HuH-7.5 (cell line): Measurements from ENCODE around the gene LRRC8E.

Experiments used
- DNase-seq: peaks from one replicate; pipeline ENCODE4 v3.0.0; 2011; ENCODE audit warnings: low spot score

The LRRC8E gene

GRCh38 chr19:7888145-7888825, at the start of gene LRRC8E:
TSS of gene LRRC8E (plus strand) at chr19:7888510. CDS start at chr19:7895604, 7,094 bp downstream.
- DNase-seq: peak; percentile 81

GRCh38 chr19:7839476-7839875, 48.8 kb upstream of the LRRC8E start:
- DNase-seq: no peak

DNA sequence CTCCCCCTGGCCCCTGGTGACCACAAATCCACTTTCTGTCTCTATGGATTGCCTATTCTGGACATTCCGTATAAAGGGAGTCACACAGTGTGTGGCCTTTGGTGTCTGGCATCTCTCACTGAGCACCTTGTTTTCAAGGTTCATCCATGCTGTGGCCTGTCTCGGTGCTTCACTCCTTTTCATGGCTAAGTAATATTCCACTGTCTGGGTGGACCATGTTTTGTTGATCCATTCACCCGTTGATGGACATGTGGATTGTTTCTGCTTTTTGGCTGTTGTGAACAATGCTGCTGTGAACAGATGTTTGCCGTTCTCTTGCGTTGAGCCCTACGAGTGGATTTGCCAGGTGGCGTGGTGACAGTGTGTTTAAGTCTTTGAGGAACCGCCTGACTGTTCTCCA, 47.7 kb upstream of the LRRC8E start:
- DNase-seq: no peak

- DNase-seq: no peak
Measured at GRCh38 chr19:7841751-7842660, 46.3 kb upstream of the LRRC8E start.

DNA sequence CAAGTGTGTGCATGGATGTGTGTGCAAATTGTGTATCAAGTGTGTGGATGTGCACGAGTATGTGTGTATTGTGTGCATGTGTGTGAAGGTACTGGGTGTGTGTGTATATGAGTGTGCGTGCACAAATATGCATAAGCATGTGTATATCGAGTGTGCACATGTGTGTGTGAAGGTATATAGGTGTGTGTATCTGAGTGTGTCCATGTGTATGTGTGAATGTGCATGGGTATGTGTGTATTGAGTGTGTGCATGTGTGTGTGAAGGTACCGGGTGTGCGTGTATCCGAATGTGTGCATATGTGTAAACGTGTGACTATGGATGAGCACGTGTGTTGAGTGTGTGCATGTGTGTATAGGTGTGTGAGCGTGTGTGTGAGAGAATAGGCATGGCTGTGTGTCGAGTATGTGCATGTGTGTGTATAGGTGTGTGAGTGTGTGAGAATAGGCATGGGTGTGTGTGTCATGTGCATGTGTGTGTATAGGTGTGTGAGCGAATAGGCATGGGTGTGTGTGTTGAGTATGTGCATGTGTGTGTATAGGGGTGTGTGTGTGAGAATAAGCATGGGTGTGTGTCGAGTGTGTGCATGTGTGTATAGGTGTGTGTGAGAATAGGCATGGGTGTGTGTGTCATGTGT, 45.5 kb upstream of the LRRC8E start:
- no peak for DNase-seq

GRCh38 chr19:7843521-7843920, 44.8 kb upstream of the LRRC8E start:
- no peak for DNase-seq

DNA sequence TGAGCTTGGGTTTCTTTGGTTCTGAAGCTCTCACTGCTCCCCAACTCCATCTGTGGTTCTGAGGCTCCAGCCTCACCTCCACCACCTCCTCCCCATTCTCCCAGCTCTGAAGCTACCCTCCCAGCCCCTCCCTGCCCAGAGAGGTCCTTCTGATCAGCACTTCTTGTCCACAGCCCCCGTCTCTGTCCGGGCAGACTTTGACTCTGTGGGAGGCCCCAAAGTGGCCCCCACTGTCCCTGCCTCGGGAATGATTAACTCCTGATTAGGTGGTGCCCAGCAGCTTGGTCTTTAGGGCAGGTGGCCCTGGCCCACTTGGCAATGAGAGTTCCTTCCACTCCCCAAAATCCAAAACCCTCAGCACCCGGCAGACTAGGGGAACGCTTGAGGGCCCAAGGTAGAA, 43.9 kb upstream of the LRRC8E start:
- DNase-seq: no peak

- DNase-seq: no peak
Measured at GRCh38 chr19:7844951-7845350, 43.4 kb upstream of the LRRC8E start.

DNA sequence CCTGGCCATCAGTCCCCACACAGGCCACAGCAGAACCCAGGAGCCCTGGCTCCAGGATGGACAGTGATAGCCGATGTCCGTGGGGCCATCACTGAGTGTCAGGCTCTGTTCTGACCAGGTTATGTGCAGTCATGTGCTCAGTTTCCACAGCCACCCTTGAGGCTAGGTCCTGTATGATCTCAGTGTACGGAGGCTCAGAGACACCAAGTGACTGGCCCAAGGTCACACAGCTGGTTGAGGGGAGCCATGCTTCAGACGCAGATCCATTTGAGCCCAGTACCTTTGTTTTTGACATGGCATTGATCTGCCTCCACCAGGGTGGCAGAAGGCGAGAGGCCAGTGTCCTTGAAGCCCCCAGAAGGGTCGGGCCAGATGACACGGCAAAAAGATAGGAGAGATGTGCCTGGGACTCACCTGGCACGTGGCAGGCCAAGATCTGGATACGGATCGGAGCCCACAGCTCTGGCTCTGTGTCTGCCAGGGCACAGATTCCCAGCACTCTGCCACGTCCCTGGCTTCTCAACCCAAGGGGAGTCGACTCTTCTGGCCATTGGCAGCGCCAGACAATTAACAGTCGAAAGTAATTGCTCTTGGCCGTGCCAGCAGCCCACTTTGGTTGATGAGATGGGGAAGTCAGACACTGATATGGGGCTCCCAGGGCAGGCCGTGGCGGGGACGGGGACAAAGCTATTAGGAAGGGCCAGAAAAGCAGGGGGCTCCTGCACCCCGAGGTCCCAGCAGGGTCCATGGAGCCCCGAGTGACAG, 42.7 kb upstream of the LRRC8E start:
- no peak for DNase-seq

GRCh38 chr19:7846155-7846646, 42.1 kb upstream of the LRRC8E start:
- DNase-seq: no peak

DNA sequence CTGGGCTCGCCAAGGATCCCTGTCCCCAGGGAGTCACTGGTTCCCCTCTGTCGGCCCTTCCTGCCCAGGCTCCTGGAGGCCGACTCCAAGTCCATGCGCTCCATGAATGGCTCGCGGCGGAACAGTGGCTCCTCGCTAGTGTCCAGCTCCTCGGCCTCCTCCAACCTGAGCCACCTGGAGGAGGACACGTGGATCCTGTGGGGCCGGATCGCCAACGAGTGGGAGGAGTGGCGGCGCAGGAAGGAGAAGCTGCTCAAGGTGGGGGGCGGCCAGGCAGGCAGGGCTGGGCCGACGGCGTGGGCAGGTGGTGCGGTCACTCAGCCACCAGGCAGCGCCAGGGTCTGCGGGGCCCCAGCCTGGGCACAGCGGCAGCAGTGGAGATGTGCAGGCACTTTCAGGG, 40.6 kb upstream of the LRRC8E start:
- DNase-seq: no peak

DNA sequence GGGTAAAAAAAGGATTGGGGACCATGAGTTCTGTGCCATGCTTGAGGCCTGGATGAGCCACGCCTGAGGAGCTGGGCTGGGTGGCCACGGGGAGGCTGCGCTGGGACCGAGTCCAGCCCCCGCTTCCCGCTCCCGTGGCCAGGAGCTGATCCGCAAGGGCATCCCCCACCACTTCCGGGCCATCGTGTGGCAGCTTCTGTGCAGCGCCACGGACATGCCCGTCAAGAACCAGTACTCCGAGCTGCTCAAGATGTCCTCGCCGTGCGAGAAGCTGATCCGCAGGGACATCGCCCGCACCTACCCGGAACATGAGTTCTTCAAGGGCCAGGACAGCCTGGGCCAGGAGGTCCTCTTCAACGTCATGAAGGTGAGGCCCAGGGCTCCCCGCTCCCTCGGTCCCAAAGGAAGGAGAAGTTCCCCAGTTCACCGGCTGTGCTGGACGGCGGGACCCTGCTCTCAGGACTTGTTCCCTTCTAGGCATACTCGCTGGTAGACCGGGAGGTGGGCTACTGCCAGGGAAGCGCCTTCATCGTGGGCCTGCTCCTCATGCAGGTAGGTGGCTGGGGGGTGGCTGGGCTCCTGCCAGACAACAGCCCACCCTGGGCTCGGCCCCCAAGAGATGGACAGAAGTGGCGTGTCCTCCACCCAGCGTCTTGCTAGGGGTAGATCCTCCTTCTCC, 39.4 kb upstream of the LRRC8E start:
- DNase-seq: no peak

DNA sequence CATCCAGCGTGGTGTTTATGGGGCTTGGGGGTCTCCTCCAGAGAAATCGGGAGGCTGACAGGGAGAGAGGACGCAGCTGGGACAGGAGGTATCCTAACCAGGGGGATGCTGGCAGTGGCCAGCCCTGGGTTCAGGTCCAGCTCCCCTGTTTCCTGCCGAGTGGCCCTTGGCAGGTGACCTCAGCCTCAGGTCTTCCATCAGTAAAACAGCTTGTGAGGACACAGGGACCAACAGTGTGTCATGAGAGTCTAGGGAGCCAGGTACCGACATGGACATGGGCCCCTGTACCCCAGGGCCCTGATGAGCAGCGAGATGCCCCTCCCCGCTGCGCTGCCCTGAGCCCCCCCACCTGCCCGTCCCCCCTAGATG, 38.7 kb upstream of the LRRC8E start:
- DNase-seq: no peak

DNA sequence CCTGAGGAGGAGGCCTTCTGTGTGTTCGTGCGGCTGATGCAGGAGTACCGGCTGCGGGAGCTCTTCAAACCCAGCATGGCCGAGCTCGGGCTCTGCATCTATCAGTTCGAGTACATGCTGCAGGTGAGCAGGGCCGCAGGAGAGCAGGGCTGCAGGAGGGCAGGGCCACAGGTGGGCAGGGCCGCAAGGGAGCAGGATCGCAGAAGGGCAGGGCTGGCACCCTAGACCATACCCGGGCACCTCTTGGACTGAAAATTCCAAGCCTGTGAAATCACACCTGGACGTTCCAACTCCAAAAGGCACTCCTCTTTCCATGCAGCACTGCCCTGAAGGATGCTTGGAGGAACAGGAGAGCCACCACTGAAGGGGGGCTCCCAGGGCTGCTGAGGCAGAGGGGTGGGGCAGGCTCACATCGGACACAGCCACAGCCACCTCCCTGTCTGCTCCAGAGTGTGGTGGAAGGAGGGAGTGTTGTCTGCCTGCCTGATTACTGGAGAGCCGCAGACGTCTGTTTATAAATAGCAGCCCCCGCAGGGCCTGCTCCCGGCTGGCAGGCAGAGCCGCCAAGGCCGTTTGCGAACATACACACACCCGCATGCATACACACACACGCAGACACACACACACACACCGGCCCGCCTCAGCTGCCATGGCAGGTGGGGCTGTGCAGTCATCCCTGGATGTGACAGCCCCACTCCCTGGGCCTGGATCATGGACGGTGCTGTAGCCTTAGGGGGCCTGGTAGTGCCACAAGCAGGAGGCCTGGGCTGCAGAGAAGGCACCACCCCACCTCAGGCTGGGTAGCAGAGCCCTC, 38.1 kb upstream of the LRRC8E start:
- DNase-seq: no peak

GRCh38 chr19:7850945-7851622, 37.2 kb upstream of the LRRC8E start:
- no peak for DNase-seq

DNA sequence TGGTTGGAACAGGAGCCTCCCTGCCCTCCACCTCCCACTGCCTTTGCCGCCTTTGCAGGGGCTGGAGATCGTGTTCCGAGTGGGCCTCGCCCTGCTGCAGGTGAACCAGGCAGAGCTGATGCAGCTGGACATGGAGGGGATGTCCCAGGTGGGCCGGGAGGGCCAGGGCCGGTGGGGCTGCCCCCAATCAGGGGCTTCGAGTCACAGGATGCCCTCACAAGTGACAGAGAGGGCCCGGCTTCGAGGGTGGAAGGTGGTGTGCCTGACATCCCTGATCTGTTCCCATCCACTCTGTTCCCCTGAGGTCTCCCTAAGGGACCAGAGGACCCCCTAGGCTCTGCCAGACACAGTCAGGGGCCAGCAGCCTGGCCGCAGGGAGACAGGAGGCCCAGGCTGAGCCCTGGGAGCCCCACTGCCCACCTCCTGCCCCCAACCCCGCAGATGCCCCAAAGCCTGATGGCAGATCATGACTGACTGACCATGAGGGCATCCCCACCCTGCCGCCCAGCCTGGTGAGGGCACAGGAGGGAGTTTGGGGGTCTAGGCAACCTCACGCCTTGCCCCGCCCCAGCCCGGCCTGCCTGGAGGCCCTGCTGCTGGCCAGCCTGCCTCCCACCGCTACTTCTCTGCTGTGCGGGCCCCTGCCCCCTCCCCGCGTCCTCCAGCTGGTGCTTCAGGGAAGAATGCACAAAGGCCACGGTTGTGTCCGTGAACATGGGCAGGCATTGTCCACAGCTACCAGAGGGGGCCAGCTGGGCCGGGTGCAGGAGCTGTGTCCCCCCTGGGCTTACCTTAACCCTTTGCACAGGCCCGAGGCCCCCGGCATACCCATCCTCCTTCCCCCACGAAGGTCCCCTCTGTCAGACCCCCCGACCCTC, 36.4 kb upstream of the LRRC8E start:
- no peak for DNase-seq

DNA sequence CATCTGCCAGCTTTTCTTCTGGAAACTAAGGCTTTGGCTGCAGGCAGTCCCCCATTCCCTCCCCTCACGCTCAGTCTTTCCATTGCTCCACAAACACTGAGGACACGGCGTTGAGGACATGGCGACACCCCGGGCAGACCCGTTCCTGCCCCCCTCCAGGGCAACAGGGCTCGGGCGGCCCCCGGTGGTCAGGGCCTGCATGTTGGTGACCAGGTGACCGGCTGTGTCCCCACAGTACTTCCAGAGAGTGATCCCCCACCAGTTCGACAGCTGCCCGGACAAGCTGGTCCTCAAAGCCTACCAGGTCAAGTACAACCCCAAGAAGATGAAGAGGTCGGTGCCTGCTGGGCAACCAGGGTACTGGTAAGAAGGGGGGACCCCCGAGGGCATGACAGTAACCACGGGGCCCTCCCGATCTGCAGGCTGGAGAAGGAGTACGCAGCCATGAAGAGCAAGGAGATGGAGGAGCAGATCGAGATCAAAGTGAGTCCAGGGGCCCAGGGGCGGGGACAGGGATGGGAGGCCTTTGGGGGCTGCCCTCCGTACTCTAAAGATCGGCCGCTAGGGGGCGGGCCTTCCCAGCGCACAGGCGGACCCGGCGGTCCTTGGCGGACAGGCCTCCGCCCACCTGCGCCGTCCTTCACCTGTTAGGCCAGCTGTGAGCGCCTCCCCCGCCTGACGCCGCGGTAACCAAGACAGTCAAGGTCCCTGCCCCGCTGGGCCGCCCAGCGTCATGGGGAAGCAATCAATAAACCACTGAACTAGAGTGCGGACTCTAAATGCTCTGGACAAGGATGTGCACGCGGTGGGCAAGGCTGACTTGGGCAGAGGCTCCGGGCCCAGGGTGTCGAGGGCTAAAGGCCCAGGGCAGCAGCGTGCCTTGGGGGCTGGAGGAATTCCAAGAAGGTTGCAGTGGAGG, 35.2 kb upstream of the LRRC8E start:
- peak; percentile 99 for DNase-seq

DNA sequence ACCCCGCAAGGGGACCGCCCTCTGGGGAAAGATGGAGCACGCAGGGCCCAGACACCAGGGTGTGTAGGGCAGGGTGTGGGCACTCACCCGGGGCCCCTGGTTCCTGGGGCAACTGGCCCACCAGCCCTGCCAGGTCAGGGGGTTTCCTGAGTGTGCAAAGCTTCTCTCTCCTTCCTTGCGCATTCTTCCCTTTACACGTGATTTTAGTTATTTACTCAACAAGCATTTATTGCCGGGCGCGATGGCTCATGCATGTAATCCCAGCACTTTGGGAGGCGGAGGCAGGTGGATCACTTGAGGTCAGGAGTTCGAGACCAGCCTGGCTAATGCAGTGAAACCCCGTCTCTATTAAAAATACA, 34.6 kb upstream of the LRRC8E start:
- no peak for DNase-seq
